Mammary epithelial cell (primary cell): ENCODE data around the gene UBL7.

Experiments
- CTCF ChIP-seq, 2 donors: IDR thresholded peaks in 1 of 2; conservative IDR thresholded peaks in 1 of 2; 2 replicates each; pipeline ENCODE4 v1.5.1; 2011 to 2012; ENCODE audit warnings: inconsistent platforms in 2 of 2, low read length in 2 of 2, mild to moderate bottlenecking in 2 of 2, control low read depth in 1 of 2, low read depth in 1 of 2; ENCODE audit not compliant: insufficient read depth in 1 of 2; ENCODE audit errors: extremely low read depth in 1 of 2
- EZH2 ChIP-seq: IDR thresholded peaks from 2 replicates; pipeline ENCODE4 v1.6.1; 2012; ENCODE audit warnings: low read length, inconsistent platforms, borderline replicate concordance

GRCh38 chr15:74489518-74490338 is 28.8 kb upstream of the UBL7 start:
- TF ChIP-seq CTCF (conservative IDR thresholded peaks at IDR 0.05 in 1 of 2, IDR thresholded peaks at IDR 0.05 in 1 of 2; ENCODE audit: extremely low read depth in 1 of 2, insufficient read depth in 1 of 2, low read depth in 1 of 2, low read length in 2 of 2) (peak; percentile 50 to 72), EZH2 (no peak)
